Fibroblast of mammary gland (primary cell): Measurements from ENCODE around the gene LYSET.

Source experiments
- DNase-seq: peaks from one replicate; pipeline ENCODE4 v3.0.0-alpha.2; 2010; ENCODE audit warnings: low read depth
- H3K4me3 ChIP-seq: 2 replicates; pipeline ENCODE4 v1.5.1; 2011; ENCODE audit warnings: low read depth, mild to moderate bottlenecking, low read length, moderate library complexity; ENCODE audit not compliant: control insufficient read depth
- CTCF ChIP-seq: conservative IDR thresholded peaks from 2 replicates; pipeline ENCODE4 v1.5.1; 2011; ENCODE audit warnings: low read depth, low read length, inconsistent platforms; ENCODE audit not compliant: control insufficient read depth, insufficient read depth

The LYSET gene

DNA sequence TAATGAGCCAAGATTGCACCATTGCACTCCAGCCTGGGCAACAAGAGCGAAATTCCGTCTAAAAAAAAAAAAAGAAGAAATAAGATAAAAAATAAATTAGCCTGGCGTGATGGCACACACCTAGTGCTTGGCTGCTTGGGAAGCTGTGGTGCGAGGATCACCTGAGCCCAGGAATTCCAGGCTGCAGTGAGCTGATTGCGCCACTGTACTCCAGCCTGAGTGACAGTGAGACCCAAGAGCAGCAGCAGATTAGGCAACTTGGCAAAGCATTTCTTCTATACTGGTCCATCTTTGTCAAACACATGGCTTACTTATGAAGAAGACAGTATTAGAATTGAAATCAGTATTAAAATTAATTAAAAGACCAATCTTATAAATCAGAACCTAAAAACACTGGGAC is 15.4 kb downstream of the LYSET start:
- DNase-seq: no peak
- H3K4me3 ChIP-seq: no peak overlapping the region
- no peak for TF ChIP-seq CTCF

GRCh38 chr14:93201155-93201704 is 16.1 kb downstream of the LYSET start:
- no peak for DNase-seq
- TF ChIP-seq CTCF: no peak
- no peak overlapping the region for H3K4me3 ChIP-seq

GRCh38 chr14:93206793-93207467 is 21.8 kb downstream of the LYSET start, which contains the start of the genes GON7 and UBR7:
TSS of gene GON7 (minus strand) at chr14:93207065. CDS start at chr14:93207037, 28 bp downstream.
TSS of gene UBR7 (plus strand) at chr14:93207256. CDS start at chr14:93207292, 36 bp downstream.
- peak within 1 kb of the TSS; percentile 89 for H3K4me3 ChIP-seq
- TF ChIP-seq CTCF: no peak
- DNase-seq: peak; percentile 96

- peak overlapping the region; percentile 89 for H3K4me3 ChIP-seq
- peak; percentile 69 for DNase-seq
- TF ChIP-seq CTCF: peak; percentile 29
Measured at GRCh38 chr14:93207468-93208308, 22.6 kb downstream of the LYSET start.

DNA sequence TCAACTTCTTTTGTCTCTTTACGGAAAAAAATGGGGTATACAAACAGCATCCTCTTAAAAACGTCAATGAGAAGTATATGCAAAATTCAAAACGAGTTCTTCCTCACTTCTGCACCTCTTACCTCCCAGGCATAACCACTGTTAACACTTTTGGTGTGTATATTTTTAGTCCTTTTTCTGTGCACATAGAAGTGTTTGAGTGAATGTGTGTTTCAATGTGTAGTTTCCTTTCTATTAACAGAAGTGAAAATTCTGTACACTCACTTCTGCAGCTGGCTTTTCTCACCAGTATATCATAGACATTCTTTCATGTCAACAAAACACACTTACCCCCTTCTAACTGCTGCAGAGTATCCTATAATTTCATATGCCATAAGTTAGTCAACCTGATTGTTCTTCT is 27.3 kb downstream of the LYSET start:
- no peak for DNase-seq
- no peak for TF ChIP-seq CTCF
- H3K4me3 ChIP-seq: no peak overlapping the region

DNA sequence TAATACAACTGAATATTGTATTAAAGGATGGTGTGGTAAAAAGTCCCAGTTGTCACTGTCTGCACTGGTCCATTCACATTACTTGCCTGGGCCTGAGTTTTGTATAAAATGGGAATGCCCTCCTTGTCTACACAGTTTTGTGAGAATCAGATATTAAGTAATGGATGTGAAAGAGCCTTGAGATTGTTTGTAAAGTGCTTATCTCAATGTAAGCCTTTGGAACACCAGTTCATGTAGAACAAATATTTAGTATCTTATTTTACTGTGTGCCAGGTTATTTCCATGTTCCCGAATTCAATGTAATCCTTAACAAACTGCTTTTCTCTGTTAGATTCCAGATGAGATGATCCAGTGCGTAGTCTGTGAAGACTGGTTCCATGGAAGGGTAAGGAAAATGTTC is 29.5 kb downstream of the LYSET start:
- no peak overlapping the region for H3K4me3 ChIP-seq
- TF ChIP-seq CTCF: no peak
- DNase-seq: no peak
